ENCODE results near the gene CDK14. TPM values are rescaled to one million over a fixed set of nuclear protein-coding genes. Genes with fewer than 3 reads are reported as not detected.

The CDK14 gene
- total and polyA plus RNA-seq, 8 donors, result 0.58 to 43.9 (median 12.2) TPM

DNA sequence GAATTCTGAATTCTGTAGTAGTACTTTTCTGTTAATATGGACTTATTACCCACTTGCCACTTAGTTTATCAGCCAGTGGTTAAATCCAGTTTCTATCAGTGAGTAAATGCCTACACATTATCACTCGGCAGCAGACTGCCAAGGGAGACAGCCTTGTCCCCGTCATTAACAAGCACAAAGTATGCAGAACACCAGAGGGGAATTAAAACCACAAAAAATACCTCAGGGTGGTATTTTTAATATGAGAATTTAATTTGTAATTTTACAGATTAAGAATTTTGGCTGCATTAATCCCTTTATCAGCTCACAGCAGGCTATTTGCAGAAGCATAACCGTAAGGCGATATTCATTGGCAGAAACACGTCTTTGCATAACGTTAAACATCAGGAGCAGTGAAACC lies 518.1 kb downstream of the CDK14 start:
- H3K27me3 ChIP-seq, result no peaks in the 10 kb centered on the region
- TF ChIP-seq, protein P1, sequence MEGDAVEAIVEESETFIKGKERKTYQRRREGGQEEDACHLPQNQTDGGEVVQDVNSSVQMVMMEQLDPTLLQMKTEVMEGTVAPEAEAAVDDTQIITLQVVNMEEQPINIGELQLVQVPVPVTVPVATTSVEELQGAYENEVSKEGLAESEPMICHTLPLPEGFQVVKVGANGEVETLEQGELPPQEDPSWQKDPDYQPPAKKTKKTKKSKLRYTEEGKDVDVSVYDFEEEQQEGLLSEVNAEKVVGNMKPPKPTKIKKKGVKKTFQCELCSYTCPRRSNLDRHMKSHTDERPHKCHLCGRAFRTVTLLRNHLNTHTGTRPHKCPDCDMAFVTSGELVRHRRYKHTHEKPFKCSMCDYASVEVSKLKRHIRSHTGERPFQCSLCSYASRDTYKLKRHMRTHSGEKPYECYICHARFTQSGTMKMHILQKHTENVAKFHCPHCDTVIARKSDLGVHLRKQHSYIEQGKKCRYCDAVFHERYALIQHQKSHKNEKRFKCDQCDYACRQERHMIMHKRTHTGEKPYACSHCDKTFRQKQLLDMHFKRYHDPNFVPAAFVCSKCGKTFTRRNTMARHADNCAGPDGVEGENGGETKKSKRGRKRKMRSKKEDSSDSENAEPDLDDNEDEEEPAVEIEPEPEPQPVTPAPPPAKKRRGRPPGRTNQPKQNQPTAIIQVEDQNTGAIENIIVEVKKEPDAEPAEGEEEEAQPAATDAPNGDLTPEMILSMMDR (IDR thresholded peaks at IDR 0.05), result no peak
- TF ChIP-seq POLR2A (IDR thresholded peaks at IDR 0.05), result no peak
- no peaks in the 10 kb centered on the region for H3K4me1 ChIP-seq
- DNase-seq, result no peak
- intact Hi-C loops (cut with DNase I; ENCODE audit: low total_unique reads), result no loop called here
- H3K27ac ChIP-seq, result no peak overlapping the region
- peaks cover 0 to 28% (median 10%) of the 10 kb centered on the region in 4 donors for H3K36me3 ChIP-seq
- no peaks in the 10 kb centered on the region for H3K9me3 ChIP-seq
- WGBS, 5 donors, result 92 to 94% (median 93%) methylated on average over 6 of the region's 6 CpGs
- H3K4me3 ChIP-seq, result no peak overlapping the region

DNA sequence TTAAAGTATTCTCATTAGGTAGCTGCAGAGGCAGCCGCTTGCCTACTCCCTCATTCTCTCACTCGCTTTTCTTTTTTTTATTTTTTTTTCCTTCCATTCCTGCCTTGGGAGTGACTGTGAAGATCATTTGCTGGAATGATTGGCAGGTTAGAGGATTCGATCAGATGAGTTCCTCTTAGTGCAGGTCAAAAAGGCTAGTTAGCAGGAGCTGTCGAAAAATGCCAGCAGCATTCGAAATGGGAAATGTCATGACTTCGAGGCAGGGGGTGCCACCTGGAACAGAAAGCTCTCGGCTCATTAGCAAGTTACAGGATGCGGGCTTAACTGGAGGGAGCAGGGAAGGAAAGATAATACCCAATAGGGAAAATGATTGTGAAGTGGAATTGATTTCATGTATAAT lies 530.6 kb downstream of the CDK14 start:
- H3K27ac ChIP-seq, result no peak overlapping the region
- no peak for TF ChIP-seq EP300 (IDR thresholded peaks at IDR 0.05)
- no peak for TF ChIP-seq POLR2AphosphoS5 (IDR thresholded peaks at IDR 0.05)
- TF ChIP-seq, protein P1 (IDR thresholded peaks at IDR 0.05), result no peak
- TF ChIP-seq POLR2A (IDR thresholded peaks at IDR 0.05), result no peak
- H3K27me3 ChIP-seq, result no peaks in the 10 kb centered on the region
- intact Hi-C loops (cut with DNase I; ENCODE audit: low total_unique reads), result no loop called here
- WGBS, 5 donors, result 79 to 84% (median 81%) methylated on average over 8 of the region's 8 CpGs
- H3K4me3 ChIP-seq, result no peak overlapping the region
- peaks cover 0 to 7% (median 0%) of the 10 kb centered on the region in 4 donors for H3K36me3 ChIP-seq
- DNase-seq, result no peak
- H3K9me3 ChIP-seq, result no peaks in the 10 kb centered on the region
- peaks cover 0 to 14% (median 0%) of the 10 kb centered on the region in 4 donors for H3K4me1 ChIP-seq

DNA sequence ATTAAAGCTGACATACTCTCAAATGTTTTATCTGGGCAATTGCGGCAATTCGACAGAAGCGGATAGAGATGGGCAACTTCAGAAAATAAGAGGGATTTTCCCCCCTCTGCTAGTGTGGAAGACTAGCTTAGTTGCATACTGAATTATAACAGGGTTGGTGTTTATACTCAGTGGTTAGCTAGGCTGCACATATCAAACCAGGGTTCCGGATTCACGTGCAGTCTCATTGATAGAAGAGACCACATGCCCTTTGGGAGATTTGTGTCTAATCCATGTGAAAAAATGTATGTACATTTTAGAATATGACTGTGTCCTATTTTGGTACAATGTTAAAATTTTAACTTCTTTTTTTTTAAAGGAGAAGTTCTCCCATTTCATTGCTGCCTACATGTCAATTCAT lies 531.2 kb downstream of the CDK14 start:
- peaks cover 0 to 5% (median 0%) of the 10 kb centered on the region in 4 donors for H3K36me3 ChIP-seq
- intact Hi-C loops (cut with DNase I; ENCODE audit: low total_unique reads), result no loop called here
- no peak for DNase-seq
- no peak overlapping the region for H3K27ac ChIP-seq
- TF ChIP-seq POLR2AphosphoS5 (IDR thresholded peaks at IDR 0.05) (no peak), EP300 (IDR thresholded peaks at IDR 0.05) (no peak), POLR2A (IDR thresholded peaks at IDR 0.05) (no peak)
- TF ChIP-seq, protein P1 (IDR thresholded peaks at IDR 0.05), result no peak
- no peaks in the 10 kb centered on the region for H3K27me3 ChIP-seq
- WGBS, 5 donors, result 81 to 89% (median 83%) methylated on average over 5 of the region's 5 CpGs
- no peak overlapping the region for H3K4me3 ChIP-seq
- H3K4me1 ChIP-seq, result peaks cover 0 to 14% (median 0%) of the 10 kb centered on the region in 4 donors
- no peaks in the 10 kb centered on the region for H3K9me3 ChIP-seq

DNA sequence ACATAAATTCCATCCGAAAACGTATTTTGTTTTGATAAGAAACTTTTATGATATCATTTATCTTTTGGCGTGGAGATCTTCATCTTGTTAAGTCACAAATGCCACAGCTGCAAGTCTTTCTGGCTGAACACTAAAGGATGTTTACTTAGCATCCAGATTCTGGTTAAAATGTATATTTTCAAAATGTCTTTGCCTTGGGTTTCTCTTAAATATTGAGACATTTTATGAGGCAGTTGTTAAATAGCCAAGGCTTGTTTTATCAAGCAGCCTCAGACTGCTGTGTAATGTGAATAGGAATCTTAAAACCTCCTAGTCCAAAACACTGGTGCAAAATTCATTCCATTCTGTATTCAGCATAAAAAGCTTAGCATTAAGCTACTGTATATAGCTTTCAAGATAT lies 531.8 kb downstream of the CDK14 start:
- Histone ChIP-seq H3K27ac (no peak overlapping the region), H3K27me3 (no peaks in the 10 kb centered on the region), H3K4me3 (no peak overlapping the region), H3K36me3 (no peaks in the 10 kb centered on the region), H3K4me1 (peaks cover 0 to 14% (median 0%) of the 10 kb centered on the region in 4 donors), H3K9me3 (no peaks in the 10 kb centered on the region)
- WGBS, 5 donors, result 20 to 34% (median 30%) methylated on average over 3 of the region's 3 CpGs
- TF ChIP-seq POLR2A (IDR thresholded peaks at IDR 0.05) (no peak), POLR2AphosphoS5 (IDR thresholded peaks at IDR 0.05) (no peak), EP300 (IDR thresholded peaks at IDR 0.05) (no peak)
- TF ChIP-seq, protein P1 (IDR thresholded peaks at IDR 0.05), result no peak
- intact Hi-C loops (cut with DNase I; ENCODE audit: low total_unique reads), result no loop called here
- DNase-seq, result no peak

Data from stomach (tissue), 9 donors.